Left ventricle myocardium superior (tissue), 1 donor: ENCODE results near the gene MORC2. TPM values are rescaled to one million over a fixed set of nuclear protein-coding genes. Genes with fewer than 3 reads are reported as not detected.

Source experiments
- ATAC-seq: fragments of 200-7000 bp; cut with Tn5 transposase; one replicate; pipeline ENCODE4 v1.9.1; 2020; ENCODE audit warnings: mild to moderate bottlenecking, moderate library complexity
- DNase-seq: peaks from one replicate; pipeline ENCODE4 v3.0.0-alpha.2; 2020
- intact Hi-C: fragments of 100-400 bp; cut with micrococcal nuclease; formaldehyde crosslinking; loops from one replicate; pipeline ENCODE4 v1.11.0; 2022
- total RNA-seq: library from RNA; stranded (reverse); fragmentation: NEBNext Ultra II Directional; extraction: Animal tissue kit (Norgen Biotek cat#: 25700); gene quantifications from one replicate; pipeline ENCODE4 v1.2.1, GENCODE V29; 2021
- donor health status: DM: no; HTN: yes; CAD: no; lungs with severe emphysema.

MORC2 gene
- total RNA-seq, 1 donor from 2014 or later: 18.8 TPM

- ATAC-seq (no peak), DNase-seq (no peak)
- intact Hi-C loops: no loop called here
These were observed 13.4 kb downstream of the MORC2 start for GRCh38 chr22:30955153-30955552.

- DNase-seq (no peak), ATAC-seq (no peak)
- intact Hi-C loops: no loop called here
These were observed 15.4 kb downstream of the MORC2 start for GRCh38 chr22:30953206-30953605.

- no peak for DNase-seq
- ATAC-seq: no peak
- intact Hi-C loops: loop anchor here (5.0 kb wide), 2 partner anchors 132 to 197 kb away; partner anchors contain the start of gene SMTN
These were observed 18.5 kb downstream of the MORC2 start for GRCh38 chr22:30949934-30950660.

GRCh38 chr22:30948930-30949342 is 19.6 kb downstream of the MORC2 start:
- intact Hi-C loops: loop anchor here (5.0 kb wide), 2 partner anchors 133 to 198 kb away; partner anchors contain the start of gene SMTN
- ATAC-seq (no peak), DNase-seq (no peak)

GRCh38 chr22:30947816-30948454 is 20.6 kb downstream of the MORC2 start:
- ATAC-seq: peak; percentile 74
- intact Hi-C loops: loop anchor here (5.0 kb wide), 2 partner anchors 134 to 199 kb away; partner anchors contain the start of gene SMTN
- DNase-seq: no peak

GRCh38 chr22:30947173-30947815 is 21.3 kb downstream of the MORC2 start:
- ATAC-seq (peak; percentile 73), DNase-seq (peak; percentile 51)
- intact Hi-C loops: loop anchor here (5.0 kb wide), 2 partner anchors 135 to 200 kb away; partner anchors contain the start of gene SMTN

- no peak for ATAC-seq
- intact Hi-C loops: loop anchor here (5.0 kb wide), 2 partner anchors 136 to 201 kb away; partner anchors contain the start of gene SMTN
- DNase-seq: no peak
These were observed 22.2 kb downstream of the MORC2 start for GRCh38 chr22:30946354-30946753.

GRCh38 chr22:30945653-30946052 is 22.9 kb downstream of the MORC2 start:
- ATAC-seq (no peak), DNase-seq (no peak)
- intact Hi-C loops: loop anchor here (5.0 kb wide), 2 partner anchors 137 to 202 kb away; partner anchors contain the start of gene SMTN

- ATAC-seq (no peak), DNase-seq (no peak)
- intact Hi-C loops: loop anchor here (5.0 kb wide), 2 partner anchors 137 to 202 kb away; partner anchors contain the start of gene SMTN
These were observed 23.6 kb downstream of the MORC2 start for GRCh38 chr22:30944986-30945385.

GRCh38 chr22:30943368-30943767 is 25.2 kb downstream of the MORC2 start:
- intact Hi-C loops: no loop called here
- ATAC-seq (no peak), DNase-seq (no peak)

- DNase-seq: no peak
- no peak for ATAC-seq
- intact Hi-C loops: no loop called here
These were observed 27.2 kb downstream of the MORC2 start for GRCh38 chr22:30941363-30941740.

- intact Hi-C loops: no loop called here
- DNase-seq (no peak), ATAC-seq (no peak)
These were observed 27.8 kb downstream of the MORC2 start for GRCh38 chr22:30940685-30941362.

GRCh38 chr22:30934053-30934452 is 34.5 kb downstream of the MORC2 start:
- intact Hi-C loops: no loop called here
- DNase-seq: no peak
- no peak for ATAC-seq

- ATAC-seq: no peak
- no peak for DNase-seq
- intact Hi-C loops: no loop called here
These were observed 35.1 kb downstream of the MORC2 start for GRCh38 chr22:30933457-30933856.

- ATAC-seq (no peak), DNase-seq (no peak)
- intact Hi-C loops: no loop called here
These were observed 35.9 kb downstream of the MORC2 start for GRCh38 chr22:30932661-30933060.

- intact Hi-C loops: no loop called here
- ATAC-seq: no peak
- no peak for DNase-seq
These were observed 36.9 kb downstream of the MORC2 start for GRCh38 chr22:30931541-30932300.

GRCh38 chr22:30930228-30930627 is 38.3 kb downstream of the MORC2 start:
- DNase-seq (no peak), ATAC-seq (no peak)
- intact Hi-C loops: no loop called here

- no peak for ATAC-seq
- no peak for DNase-seq
- intact Hi-C loops: no loop called here
These were observed 40.2 kb downstream of the MORC2 start for GRCh38 chr22:30928401-30928800.

- intact Hi-C loops: no loop called here
- DNase-seq (no peak), ATAC-seq (no peak)
These were observed 40.8 kb downstream of the MORC2 start for GRCh38 chr22:30927806-30928205.
